Dermis microvascular lymphatic vessel endothelial cell (primary cell): ENCODE data around the gene CTNNA1. TPM values are rescaled to one million over a fixed set of nuclear protein-coding genes. Genes with fewer than 3 reads are reported as not detected.
A peak's percentile ranks its signal among the peaks of the same experiment; 100 is the strongest.

Experiments
- DNase-seq, 2 donors: peaks; one replicate each; pipeline versions ENCODE4 v3.0.0 to v3.0.0-alpha.2; 2010; ENCODE audit warnings: low read depth in 2 of 2
- total RNA-seq: library from RNA; depleted of rRNA; stranded (reverse); fragments of >200 nt; gene quantifications from 2 replicates; pipeline ENCODE4 v1.2.1, GENCODE V29; 2014

CTNNA1 gene
- total RNA-seq, 1 donor from 2014 or later: 515 TPM

- DNase-seq: no peak
These were observed 96.7 kb downstream of the CTNNA1 start for GRCh38 chr5:138849882-138850281.

- peak in 1 of 2 donors; percentile 43 for DNase-seq
These were observed 97.7 kb downstream of the CTNNA1 start for GRCh38 chr5:138850865-138851435.

GRCh38 chr5:138853132-138853531 lies 99.9 kb downstream of the CTNNA1 start:
- no peak for DNase-seq

- peak; percentile 36 to 66 for DNase-seq
These were observed 113.8 kb downstream of the CTNNA1 start for GRCh38 chr5:138867011-138867410.

- no peak for DNase-seq
These were observed 115.8 kb downstream of the CTNNA1 start for GRCh38 chr5:138869038-138869437.

GRCh38 chr5:138869763-138870500 lies 116.7 kb downstream of the CTNNA1 start:
- DNase-seq: peak in 1 of 2 donors; percentile 24

- no peak for DNase-seq
These were observed 117.4 kb downstream of the CTNNA1 start for GRCh38 chr5:138870611-138871010.

- DNase-seq: peak in 1 of 2 donors; percentile 80
These were observed 119.7 kb downstream of the CTNNA1 start for GRCh38 chr5:138872841-138873465.

GRCh38 chr5:138873466-138874221 lies 120.4 kb downstream of the CTNNA1 start:
- no peak for DNase-seq

GRCh38 chr5:138874241-138874640 lies 121.0 kb downstream of the CTNNA1 start:
- DNase-seq: no peak

- peak; percentile 68 to 92 for DNase-seq
These were observed 121.7 kb downstream of the CTNNA1 start, which contains the start of gene LRRTM2 for GRCh38 chr5:138874771-138875551. TSS of gene LRRTM2 (minus strand) at chr5:138875335. CDS start at chr5:138874911, 424 bp downstream.

GRCh38 chr5:138875552-138875875 lies 122.3 kb downstream of the CTNNA1 start:
- DNase-seq: no peak

GRCh38 chr5:138875946-138876345 lies 122.7 kb downstream of the CTNNA1 start:
- DNase-seq: no peak

GRCh38 chr5:138876811-138877210 lies 123.6 kb downstream of the CTNNA1 start:
- DNase-seq: no peak

- DNase-seq: no peak
These were observed 125.4 kb downstream of the CTNNA1 start for GRCh38 chr5:138878437-138879235.

- DNase-seq: no peak
These were observed 130.0 kb downstream of the CTNNA1 start for GRCh38 chr5:138883211-138883610.

GRCh38 chr5:138884094-138884493 lies 130.9 kb downstream of the CTNNA1 start:
- no peak for DNase-seq

- no peak for DNase-seq
These were observed 131.3 kb downstream of the CTNNA1 start for GRCh38 chr5:138884554-138884953.

- no peak for DNase-seq
These were observed 136.8 kb downstream of the CTNNA1 start for GRCh38 chr5:138889994-138890393.

- DNase-seq: no peak
These were observed 137.4 kb downstream of the CTNNA1 start for GRCh38 chr5:138890644-138891043.
